ENCODE data around the gene PTPRN2. TPM values are rescaled to one million over a fixed set of nuclear protein-coding genes. Genes with fewer than 3 reads are reported as not detected.

The PTPRN2 gene
- total and polyA plus RNA-seq, 2 of the 13 experiments (the other 11 are each of a cell fraction or from before 2014, with no cell fraction given): 2.5 to 24.2 TPM

DNA sequence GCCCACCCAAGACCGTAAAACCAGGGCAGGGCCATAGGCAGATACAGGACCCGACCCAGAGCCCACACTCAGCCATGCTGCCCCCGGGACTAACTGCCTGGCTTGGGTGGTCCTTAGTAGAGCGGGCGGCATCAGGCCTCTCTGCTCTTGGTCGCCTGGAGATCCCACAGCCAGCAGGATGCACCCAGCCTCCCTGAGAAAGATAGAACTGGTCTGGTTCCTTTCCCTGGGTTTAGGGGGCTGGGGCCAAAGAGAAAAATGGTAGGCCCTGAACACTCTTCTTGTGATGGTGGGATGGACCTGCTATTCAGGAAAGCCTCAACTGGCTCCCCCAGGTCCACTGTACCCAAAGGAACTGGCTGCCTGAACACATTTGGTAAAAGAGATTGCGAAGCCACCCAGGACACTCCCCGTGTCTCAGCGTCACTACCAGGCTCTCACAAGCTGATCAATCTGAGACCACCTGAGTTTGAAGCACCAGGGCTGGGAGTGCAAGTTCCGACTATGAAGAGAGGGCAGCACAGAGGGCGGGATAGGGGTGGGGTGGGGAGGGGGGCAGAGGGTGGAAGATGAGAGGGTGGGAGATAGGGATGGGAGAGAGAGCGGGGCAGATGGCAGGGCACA lies 659.3 kb downstream of the PTPRN2 start:
- no peak overlapping the region for H3K4me3 ChIP-seq (replicated peaks in 1 of 3; ENCODE audit: insufficient read depth in 1 of 3, low read depth in 2 of 3, low read length in 3 of 3)
- H3K9ac ChIP-seq (ENCODE audit: insufficient read depth, low read depth, low read length): no peak overlapping the region
- CTCF ChIA-PET (ENCODE audit: low intra/inter-chr PET ratio, low total read pairs): no interaction called here
- no peak overlapping the region for H3K4me2 ChIP-seq (ENCODE audit: low read depth, low read length)
- TF ChIP-seq MTA3 (CRISPR knock-in tag; IDR thresholded peaks at IDR 0.05): no peak
- no peak for TF ChIP-seq ONECUT2 (CRISPR knock-in tag; IDR thresholded peaks at IDR 0.05)
- TF ChIP-seq KMT2B (CRISPR knock-in tag; IDR thresholded peaks at IDR 0.05): no peak
- TF ChIP-seq MIER3 (CRISPR knock-in tag; IDR thresholded peaks at IDR 0.05; ENCODE audit: borderline replicate concordance): no peak
- TF ChIP-seq, protein P1, sequence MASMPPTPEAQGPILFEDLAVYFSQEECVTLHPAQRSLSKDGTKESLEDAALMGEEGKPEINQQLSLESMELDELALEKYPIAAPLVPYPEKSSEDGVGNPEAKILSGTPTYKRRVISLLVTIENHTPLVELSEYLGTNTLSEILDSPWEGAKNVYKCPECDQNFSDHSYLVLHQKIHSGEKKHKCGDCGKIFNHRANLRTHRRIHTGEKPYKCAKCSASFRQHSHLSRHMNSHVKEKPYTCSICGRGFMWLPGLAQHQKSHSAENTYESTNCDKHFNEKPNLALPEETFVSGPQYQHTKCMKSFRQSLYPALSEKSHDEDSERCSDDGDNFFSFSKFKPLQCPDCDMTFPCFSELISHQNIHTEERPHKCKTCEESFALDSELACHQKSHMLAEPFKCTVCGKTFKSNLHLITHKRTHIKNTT (CRISPR knock-in tag; IDR thresholded peaks at IDR 0.05): no peak
- no peak for TF ChIP-seq SP5 (CRISPR knock-in tag; IDR thresholded peaks at IDR 0.05; ENCODE audit: borderline replicate concordance, low read depth)
- TF ChIP-seq ZNF570 (CRISPR knock-in tag; IDR thresholded peaks at IDR 0.05; ENCODE audit: borderline replicate concordance): no peak
- TF ChIP-seq NFE2L2 (IDR thresholded peaks at IDR 0.05; ENCODE audit: low read length): no peak
- no peak for TF ChIP-seq SP140L (CRISPR knock-in tag; IDR thresholded peaks at IDR 0.05; ENCODE audit: borderline replicate concordance)
- TF ChIP-seq ZNF44 (CRISPR knock-in tag; IDR thresholded peaks at IDR 0.05): no peak
- no peaks in the 10 kb centered on the region for H3K36me3 ChIP-seq (replicated peaks in 1 of 2; ENCODE audit: control insufficient read depth in 1 of 2, insufficient read depth in 2 of 2, low read length in 2 of 2)
- in situ Hi-C loops (cut with HindIII; ENCODE audit: extremely low pct_ligation_motif_present, low pct_unique_long_range_greater_than_20kb): no loop called here
- H3K9me3 ChIP-seq (ENCODE audit: low read length): peaks cover 10% of the 10 kb centered on the region
- no peak for ATAC-seq
- H3K4me1 ChIP-seq (ENCODE audit: insufficient read depth, low read length): no peaks in the 10 kb centered on the region
- H2AFZ ChIP-seq (ENCODE audit: low read length): no peak overlapping the region
- no peaks in the 10 kb centered on the region for H3K79me2 ChIP-seq (ENCODE audit: insufficient read depth, low read length)
- no peak for FAIRE-seq
- intact Hi-C loops (cut with micrococcal nuclease; ENCODE audit: unreplicated experiment): no loop called here
- no TSS peak for BruUV-seq (replicated peaks)
- 68% methylated on average over 7 of the region's 12 CpGs for WGBS (ENCODE audit: low lambda C conversion rate)
- POLR2A ChIA-PET: no interaction called here
- H4K20me1 ChIP-seq (ENCODE audit: insufficient read depth, low read length): 0 out of 2 replicates have a peak, but pooled peaks cover 3% of the 10 kb centered on the region
- peaks cover 0 to 13% of the 10 kb centered on the region in 2 experiments; a peak in 3 of 5 replicates for H3K27me3 ChIP-seq (ENCODE audit: control insufficient read depth in 1 of 2, insufficient read depth in 2 of 2, low read length in 2 of 2)
- no peak overlapping the region for H3K27ac ChIP-seq (ENCODE audit: extremely low read length, insufficient read depth, low read length)
- DNase-seq (ENCODE audit: low spot score): no peak
